Spleen (tissue), 7 donors: ENCODE measurements around the gene OPRD1.

Source experiments
- CTCF ChIP-seq, 11 experiments: fragments of 200-600 bp in 7 of 11; fragments of 450-650 bp in 4 of 11; sonication (generic) in 4 of 11; IDR thresholded peaks in 8 of 11; conservative IDR thresholded peaks in 3 of 11; 1 replicate in 7 of 11; 2 replicates in 4 of 11; pipeline versions ENCODE4 v1.4.0 to v1.8.0; 2016 to 2021; ENCODE audit warnings: antibody characterized with exemption in 11 of 11, inconsistent platforms in 4 of 11, mild to moderate bottlenecking in 1 of 11
- POLR2A ChIP-seq, 3 donors: fragments of 450-650 bp; IDR thresholded peaks; one replicate each; pipeline ENCODE4 v1.5.1; 2017; ENCODE audit warnings: antibody characterized with exemption in 3 of 3, mild to moderate bottlenecking in 1 of 3
- donor health status: DM: no; HTN: no; CAD: no; lungs with moderate emphysema.
- donor health status: DM: no; HTN: no; CAD: no.
- donor health status: DM: no; HTN: no; CAD: no.

GRCh38 chr1:28855969-28856368 lies 44.0 kb downstream of the OPRD1 start:
- TF ChIP-seq CTCF (IDR thresholded peaks at IDR 0.05 in 8 of 11, conservative IDR thresholded peaks at IDR 0.05 in 3 of 11) (no peak), POLR2A (IDR thresholded peaks at IDR 0.05) (no peak)
